Chondrocyte (in vitro differentiated cells): Measurements from ENCODE around the gene RABGAP1L. TPM values are rescaled to one million over a fixed set of nuclear protein-coding genes. Genes with fewer than 3 reads are reported as not detected.

Experiments
- DNase-seq: peaks from one replicate; pipeline ENCODE4 v3.0.0; 2021; ENCODE audit warnings: mixed read lengths, low spot score
- H3K27ac Mint-ChIP-seq: one replicate; pipeline ENCODE4 v1.8.0; 2021; ENCODE audit warnings: mild to moderate bottlenecking, moderate library complexity, mixed read lengths; ENCODE audit not compliant: unreplicated experiment
- H3K27me3 Mint-ChIP-seq: 2 replicates; pipeline ENCODE4 v1.8.0; 2021; ENCODE audit warnings: low read depth, mixed read lengths
- H3K36me3 Mint-ChIP-seq: 2 replicates; pipeline ENCODE4 v1.8.0; 2021; ENCODE audit warnings: low read depth, mixed read lengths
- H3K4me1 Mint-ChIP-seq: 2 replicates; pipeline ENCODE4 v1.8.0; 2021; ENCODE audit warnings: low read depth, mild to moderate bottlenecking, mixed read lengths
- H3K4me3 Mint-ChIP-seq: one replicate; pipeline ENCODE4 v1.8.0; 2021; ENCODE audit warnings: mild to moderate bottlenecking, moderate library complexity, mixed read lengths; ENCODE audit not compliant: unreplicated experiment
- H3K9me3 Mint-ChIP-seq: 2 replicates; pipeline ENCODE4 v1.8.0; 2021; ENCODE audit warnings: low read depth, mixed read lengths
- total RNA-seq: library from RNA; stranded (reverse); gene quantifications from 3 replicates; pipeline ENCODE4 v1.2.1, GENCODE V29; 2021
- TF ChIP-seq, protein P1 (sequence below): fragments of 200-600 bp; sonication (generic); IDR thresholded peaks from 2 replicates; pipeline ENCODE4 v1.5.0; 2021; ENCODE audit warnings: antibody characterized with exemption, mild to moderate bottlenecking, moderate library complexity

The RABGAP1L gene
- total RNA-seq, 1 donor from 2014 or later, result 27.1 TPM

DNA sequence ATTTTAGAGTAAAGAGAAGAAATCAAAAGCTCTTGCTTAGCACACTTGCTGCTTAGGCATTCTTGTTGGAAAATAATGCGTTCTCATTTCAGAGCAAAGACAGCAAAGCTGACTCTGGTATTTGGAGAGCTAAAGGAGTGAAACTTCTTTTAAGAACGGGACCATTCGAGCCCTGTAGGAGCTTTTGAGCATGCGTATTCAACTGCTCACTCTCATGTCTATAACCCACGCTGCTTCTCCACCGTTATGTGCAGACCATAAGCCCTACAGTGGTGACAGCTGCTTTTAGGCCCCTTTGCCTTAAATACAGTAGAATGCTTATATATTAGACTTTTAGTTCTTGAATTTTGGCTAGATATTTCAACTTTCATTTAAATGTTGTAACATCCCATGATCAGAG, 626.2 kb downstream of the RABGAP1L start:
- no peaks in the 10 kb centered on the region for H3K27me3 Mint-ChIP-seq
- no peak overlapping the region for H3K27ac Mint-ChIP-seq
- DNase-seq, result no peak
- H3K4me1 Mint-ChIP-seq, result peaks cover 19% of the 10 kb centered on the region
- H3K36me3 Mint-ChIP-seq, result no peaks in the 10 kb centered on the region
- TF ChIP-seq, protein P1, sequence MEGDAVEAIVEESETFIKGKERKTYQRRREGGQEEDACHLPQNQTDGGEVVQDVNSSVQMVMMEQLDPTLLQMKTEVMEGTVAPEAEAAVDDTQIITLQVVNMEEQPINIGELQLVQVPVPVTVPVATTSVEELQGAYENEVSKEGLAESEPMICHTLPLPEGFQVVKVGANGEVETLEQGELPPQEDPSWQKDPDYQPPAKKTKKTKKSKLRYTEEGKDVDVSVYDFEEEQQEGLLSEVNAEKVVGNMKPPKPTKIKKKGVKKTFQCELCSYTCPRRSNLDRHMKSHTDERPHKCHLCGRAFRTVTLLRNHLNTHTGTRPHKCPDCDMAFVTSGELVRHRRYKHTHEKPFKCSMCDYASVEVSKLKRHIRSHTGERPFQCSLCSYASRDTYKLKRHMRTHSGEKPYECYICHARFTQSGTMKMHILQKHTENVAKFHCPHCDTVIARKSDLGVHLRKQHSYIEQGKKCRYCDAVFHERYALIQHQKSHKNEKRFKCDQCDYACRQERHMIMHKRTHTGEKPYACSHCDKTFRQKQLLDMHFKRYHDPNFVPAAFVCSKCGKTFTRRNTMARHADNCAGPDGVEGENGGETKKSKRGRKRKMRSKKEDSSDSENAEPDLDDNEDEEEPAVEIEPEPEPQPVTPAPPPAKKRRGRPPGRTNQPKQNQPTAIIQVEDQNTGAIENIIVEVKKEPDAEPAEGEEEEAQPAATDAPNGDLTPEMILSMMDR, result no peak
- no peak overlapping the region for H3K4me3 Mint-ChIP-seq
- H3K9me3 Mint-ChIP-seq, result peaks cover 4% of the 10 kb centered on the region

DNA sequence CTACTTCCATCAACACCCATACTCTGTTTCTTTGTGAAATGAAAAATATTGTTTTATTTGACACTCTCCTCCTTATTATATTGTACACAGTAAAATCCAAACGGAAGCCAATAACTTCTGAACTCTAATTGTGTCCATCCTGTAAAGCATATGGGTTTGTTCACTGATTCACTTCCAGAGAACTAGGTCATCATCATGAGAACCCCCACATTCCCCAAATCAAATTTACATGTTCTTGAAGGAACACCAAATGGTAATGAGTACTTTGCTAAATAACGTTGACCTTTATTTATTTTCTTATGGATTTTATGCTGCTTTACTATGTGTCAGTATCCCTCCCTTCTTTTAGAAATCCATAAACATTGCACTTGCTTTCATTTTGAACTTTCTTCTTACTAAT, 627.0 kb downstream of the RABGAP1L start:
- TF ChIP-seq, protein P1, result no peak
- Mint-ChIP-seq H3K4me3 (no peak overlapping the region), H3K4me1 (peaks cover 19% of the 10 kb centered on the region), H3K27me3 (no peaks in the 10 kb centered on the region), H3K27ac (no peak overlapping the region), H3K9me3 (peaks cover 4% of the 10 kb centered on the region), H3K36me3 (no peaks in the 10 kb centered on the region)
- DNase-seq, result no peak

DNA sequence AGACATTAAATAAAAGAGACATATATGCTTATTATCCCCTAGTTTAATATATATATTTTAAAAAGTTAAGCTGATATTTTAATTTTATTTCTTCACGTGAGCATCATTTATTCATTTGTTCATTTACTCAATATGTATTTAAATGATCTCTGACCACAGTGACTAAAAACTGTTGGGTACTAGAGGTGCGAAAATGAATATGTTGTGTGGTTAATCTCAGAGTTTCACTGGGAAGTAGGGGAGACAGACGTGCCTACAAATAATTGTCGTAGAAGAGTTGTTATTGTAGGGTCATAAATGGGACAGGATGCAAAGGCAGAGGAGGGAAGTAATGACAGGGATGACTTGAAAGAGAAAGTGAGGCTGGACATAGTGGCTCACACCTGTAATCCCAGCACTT, 627.4 kb downstream of the RABGAP1L start:
- Mint-ChIP-seq H3K27me3 (no peaks in the 10 kb centered on the region), H3K27ac (no peak overlapping the region), H3K4me3 (no peak overlapping the region), H3K9me3 (peaks cover 3% of the 10 kb centered on the region), H3K4me1 (peaks cover 19% of the 10 kb centered on the region), H3K36me3 (no peaks in the 10 kb centered on the region)
- no peak for DNase-seq
- TF ChIP-seq, protein P1, result no peak

DNA sequence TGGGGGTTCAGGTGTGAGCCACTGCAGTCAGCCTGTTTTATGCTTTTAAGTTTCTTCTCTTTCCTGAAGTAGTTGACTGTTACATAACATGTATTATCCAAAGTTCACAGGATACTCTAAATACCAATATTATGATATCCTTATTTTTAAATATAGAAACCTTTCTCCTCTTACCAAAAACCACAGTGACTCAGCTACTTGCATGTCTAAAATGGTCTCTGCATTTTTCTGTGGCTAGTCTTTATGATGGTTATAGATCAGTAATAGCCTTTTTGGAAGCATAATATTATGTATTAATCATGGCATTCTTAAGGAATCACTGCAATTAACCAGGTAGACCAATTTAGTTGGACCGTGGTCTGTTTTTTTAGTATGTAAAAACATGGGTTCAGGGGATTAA, 629.7 kb downstream of the RABGAP1L start:
- Mint-ChIP-seq H3K36me3 (no peaks in the 10 kb centered on the region), H3K4me3 (no peak overlapping the region), H3K9me3 (no peaks in the 10 kb centered on the region), H3K27me3 (no peaks in the 10 kb centered on the region), H3K4me1 (peaks cover 24% of the 10 kb centered on the region), H3K27ac (peak overlapping the region; percentile 84)
- DNase-seq, result no peak
- TF ChIP-seq, protein P1, result no peak

DNA sequence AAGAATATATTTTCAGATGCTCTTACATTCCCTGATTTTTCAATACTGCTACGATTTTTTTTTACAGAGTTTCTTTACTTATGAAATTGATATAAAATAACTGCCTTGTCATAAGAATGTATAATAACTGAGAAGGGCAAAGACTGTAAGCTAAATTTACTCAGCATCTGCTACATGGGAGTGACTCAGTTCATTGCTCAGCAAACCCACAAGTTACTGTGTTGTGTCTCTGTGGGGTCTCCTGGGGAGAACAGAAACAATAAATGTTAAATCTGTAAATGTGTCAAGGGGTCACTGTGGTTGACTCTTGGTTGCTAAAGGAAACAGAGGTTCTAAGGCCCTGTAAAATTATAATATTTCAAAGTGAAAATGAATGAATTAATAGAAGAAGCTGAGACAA, 630.1 kb downstream of the RABGAP1L start:
- Mint-ChIP-seq H3K36me3 (no peaks in the 10 kb centered on the region), H3K4me3 (no peak overlapping the region), H3K27ac (peak overlapping the region; percentile 84), H3K9me3 (no peaks in the 10 kb centered on the region), H3K27me3 (no peaks in the 10 kb centered on the region), H3K4me1 (peaks cover 24% of the 10 kb centered on the region)
- TF ChIP-seq, protein P1, result no peak
- DNase-seq, result no peak
